HG02870 (cell line): ENCODE data around the gene CCDC102A.

Source experiments
- ATAC-seq: cut with Tn5 transposase; IDR thresholded peaks from one replicate; pipeline ENCODE4 v1.9.1; 2021; ENCODE audit warnings: mild to moderate bottlenecking, moderate library complexity; ENCODE audit not compliant: unreplicated experiment

Gene CCDC102A

DNA sequence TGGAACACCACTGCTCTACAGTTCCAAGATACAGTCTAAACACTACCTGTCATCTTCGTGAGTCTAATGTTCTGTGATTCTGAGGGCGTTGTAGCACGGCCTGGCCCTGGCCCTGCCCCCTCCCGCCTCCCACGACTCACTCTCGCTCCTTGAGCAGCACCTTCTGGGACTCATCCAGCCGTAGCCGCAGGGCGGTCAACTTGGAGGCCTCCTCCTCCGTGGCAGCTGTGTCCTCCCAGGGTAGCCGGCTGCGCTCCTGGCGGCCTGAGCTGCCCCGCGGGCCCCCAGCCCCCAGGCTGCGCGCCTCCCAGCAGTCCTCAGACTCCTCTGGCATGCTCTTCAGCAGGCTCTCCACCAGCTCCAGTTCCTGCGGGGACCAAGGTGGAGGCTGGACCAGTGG lies 10.6 kb downstream of the CCDC102A start:
- no peak for ATAC-seq

DNA sequence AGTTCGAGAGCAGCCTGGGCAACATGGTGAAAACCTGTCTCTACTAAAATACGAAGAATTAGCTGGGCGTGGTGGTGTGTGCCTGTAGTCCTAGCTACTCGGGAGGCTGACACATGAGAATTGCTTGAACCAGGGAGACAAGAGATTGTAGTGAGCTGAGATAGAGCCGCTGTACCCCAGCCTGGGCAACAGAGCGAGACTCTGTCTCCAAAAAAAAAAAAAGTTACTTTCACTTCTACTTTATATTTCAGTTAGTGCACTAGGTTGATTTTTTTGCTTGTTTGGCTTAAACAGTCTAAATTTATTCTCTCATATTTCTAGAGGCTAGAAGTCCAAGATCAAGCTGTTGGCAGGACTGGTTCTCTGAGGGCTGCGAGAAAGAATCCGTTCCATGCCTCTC lies 13.4 kb downstream of the CCDC102A start:
- no peak for ATAC-seq

DNA sequence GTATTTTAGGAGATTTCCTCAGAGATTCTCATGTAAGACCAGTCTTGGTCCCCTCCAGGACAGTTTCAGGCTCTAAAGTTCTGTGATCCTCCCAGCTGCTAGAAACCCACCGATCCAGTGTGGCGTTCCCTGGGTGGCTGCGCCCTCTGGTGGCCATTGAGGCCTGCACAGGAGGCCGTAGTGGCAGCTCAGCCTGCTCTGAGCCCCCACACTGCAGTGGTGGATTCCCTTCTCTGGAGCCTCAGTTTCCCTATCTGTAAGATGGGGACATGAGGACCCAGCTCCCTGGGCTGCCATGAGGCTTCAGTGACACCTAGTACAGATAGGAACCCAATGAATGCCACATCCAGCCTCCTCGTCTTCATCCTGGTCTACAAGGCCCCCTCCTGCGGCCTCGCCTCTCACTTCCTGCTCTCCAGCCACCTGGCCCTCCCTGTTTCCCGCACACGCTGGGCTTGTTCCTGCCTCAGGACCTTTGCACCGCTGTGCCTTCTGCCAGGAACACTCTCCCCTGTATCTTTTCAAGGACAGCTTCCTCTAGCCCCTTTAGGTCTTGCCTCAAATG lies 16.5 kb downstream of the CCDC102A start:
- no peak for ATAC-seq

DNA sequence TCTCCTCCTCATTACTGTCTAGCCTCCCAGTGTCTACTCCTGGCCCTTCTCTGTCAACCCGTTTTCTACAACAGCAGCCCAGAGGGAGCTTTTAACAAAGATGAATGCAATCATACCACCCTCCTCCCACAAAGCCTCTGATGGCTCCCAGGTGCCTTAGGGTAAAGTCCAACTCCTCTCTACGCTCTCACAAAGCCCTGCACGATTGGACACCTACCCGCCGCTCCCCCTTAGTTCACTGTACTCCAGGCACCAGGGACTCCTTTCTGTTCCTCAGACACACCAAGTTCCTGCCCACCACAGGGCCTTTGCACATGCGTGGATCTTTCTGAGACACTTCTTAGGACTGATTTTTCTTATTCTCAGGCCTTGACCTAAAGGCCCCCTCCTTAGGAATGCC lies 17.4 kb downstream of the CCDC102A start:
- ATAC-seq: no peak

DNA sequence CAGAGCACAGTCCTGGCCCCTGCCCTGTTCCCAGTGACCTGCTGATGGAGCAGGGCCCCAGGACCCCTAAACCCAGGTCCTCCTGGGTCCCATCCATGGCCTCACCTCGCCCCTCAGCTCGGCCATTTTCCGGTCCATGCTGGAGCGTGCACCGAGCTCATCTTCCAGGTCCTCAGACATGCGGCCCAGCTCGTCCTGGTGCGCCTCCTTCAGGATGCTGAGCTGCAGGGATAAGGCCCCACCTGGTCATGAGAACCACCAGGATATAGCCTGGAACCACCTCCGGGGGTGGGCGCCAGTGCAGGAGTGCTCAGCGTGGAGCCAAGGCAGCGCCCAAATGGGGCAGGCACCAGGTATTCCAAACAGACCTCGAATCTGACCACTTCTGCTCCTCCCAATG lies 17.9 kb downstream of the CCDC102A start:
- ATAC-seq: no peak

DNA sequence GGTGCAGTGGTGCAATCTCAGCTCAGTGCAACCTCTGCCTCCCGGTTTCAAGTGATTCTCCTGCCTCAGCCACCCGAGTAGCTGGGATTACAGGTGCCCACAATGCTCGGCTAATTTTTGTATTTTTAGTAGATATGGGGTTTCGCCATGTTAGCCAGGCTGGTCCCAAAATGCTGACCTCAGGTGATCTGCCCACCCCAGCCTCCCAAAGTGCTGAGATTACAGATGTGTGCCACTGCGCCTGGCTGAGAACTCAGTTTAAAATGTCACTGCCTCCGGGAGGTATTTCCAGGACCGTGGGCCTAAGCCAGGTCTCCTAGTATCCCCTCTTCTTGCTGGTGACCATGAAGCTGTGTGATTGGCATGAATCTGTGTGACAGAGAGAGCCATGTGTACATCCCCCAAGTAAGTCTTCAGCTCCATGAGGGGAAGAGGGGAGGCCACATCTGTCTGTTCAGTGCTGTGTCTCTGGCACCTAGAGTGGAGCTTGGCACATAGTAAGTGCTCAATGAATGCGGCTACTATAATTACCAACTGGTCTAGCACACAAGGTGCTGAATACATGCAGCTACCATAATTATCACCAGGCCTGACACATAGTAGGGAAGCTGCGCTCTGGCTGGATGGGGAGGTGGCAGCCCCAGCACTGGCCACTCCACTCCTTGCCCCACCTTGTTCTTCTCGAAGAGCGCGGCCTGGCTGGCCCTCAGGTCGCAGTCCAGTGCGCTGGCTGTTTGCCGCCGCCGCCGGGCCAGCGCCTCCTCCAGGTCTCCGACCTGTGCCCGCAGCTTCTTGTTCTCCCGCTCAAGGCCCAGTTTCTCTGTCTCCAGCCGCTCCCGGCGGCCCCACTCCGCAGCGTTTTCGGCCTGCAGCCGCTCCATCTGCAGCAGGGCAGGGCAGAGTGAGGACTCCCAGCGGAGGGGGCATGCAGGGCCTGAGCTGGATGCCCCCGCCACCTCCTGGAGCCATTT lies 18.7 kb downstream of the CCDC102A start:
- ATAC-seq: no peak

DNA sequence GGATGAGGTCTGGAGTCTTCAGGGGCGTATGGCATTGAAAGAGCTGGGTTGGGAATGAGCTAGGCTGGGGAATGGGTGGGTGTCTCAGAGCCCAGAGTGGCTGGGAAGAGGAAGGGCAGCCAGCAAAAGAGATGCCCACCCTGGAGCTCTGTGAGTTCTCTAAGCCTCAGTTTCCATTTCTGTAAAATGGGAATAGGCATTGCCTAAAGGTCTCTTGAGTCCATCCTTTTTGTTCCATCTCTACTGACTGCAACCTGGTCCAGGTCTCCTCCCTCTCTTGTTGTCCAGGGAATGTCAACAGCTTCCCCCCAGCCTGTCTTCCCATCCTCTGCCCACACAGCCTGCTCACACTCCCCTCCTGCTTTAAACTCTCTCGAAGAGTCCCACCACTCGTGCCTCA lies 19.6 kb downstream of the CCDC102A start:
- no peak for ATAC-seq

DNA sequence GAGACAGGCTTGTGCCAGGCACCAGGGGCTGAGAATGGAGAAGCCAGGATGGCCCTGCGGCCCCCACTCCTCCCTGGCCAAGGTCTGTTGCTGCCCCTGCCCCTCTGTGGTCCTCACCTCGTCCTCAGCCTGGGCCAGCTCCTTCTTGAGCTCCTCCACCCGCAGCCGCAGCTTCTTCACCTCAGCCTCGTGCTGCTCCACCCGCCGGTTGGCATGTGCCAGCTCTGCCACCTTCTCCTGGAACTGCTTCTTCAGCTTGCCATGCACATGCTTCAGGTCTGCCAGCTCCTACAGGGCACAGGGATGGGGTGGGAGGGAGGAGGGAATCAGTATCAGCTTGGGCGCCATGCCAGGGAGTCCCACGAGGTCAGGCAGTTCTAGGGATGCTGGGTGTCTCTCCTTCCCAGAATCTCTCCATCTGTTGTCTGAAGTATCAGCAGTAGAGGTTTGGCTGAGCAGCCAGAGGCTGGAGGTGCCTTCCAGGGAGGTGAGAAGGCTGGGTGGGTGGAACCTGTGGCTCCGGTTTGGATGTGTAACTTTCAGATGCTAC lies 20.1 kb downstream of the CCDC102A start:
- no peak for ATAC-seq

DNA sequence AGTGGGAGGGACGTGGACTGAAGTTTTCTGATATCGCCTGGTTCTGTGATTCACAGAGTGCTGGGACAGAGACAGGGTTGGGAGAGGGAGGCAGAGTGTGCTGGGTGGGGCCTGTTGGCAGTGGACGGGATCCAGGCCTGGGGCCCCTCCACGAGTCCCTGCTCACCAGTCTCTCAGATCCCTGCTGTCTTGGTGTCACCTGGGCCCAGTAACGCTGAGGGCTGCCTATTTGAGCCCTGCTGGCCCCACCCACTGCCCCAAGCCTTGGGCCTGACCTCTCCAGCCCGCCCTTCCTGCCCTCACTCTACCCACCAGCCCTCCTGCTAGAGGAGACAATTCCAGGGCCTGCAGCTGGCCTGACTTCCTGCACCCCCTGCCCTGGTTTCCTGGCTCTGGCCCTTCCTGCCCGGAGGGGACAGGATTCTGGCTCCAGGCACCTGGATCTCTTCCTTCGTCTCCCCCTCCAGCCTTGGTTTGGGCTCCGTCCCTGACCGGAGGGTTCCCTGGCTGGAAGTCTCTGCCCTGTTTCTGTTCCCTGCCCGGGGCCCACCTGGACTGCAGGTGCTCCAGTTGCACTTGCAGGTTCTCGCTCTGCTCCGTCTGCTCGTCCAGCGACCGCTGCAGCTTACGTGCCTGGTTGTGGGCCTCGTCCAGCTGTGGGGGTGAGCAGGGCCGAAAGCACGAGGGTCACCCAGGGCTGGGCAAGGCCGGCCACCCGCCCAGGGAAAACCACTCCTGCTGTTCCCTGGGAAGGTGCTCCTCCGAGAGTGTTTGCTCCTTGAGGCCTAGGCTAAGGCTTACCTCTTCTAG lies 21.4 kb downstream of the CCDC102A start:
- ATAC-seq: no peak

DNA sequence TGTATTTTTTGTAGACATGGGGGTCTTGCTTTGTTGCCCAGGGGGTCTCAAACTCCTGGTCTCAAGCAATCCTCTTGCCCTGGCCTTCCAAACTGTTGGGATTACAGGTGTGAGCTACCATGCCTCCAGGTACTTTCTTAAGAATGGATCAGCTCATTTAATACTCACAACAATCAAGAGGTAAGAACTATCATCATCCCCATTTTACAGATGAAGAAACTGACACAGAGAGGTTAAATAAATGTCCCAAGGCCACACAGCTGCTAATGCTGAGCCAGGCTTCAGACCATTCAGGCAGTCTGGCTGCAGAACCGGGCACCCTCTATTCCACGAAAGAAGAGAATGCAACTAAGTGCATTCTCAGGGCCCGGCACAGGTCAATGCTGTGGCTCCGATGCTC lies 22.0 kb downstream of the CCDC102A start:
- no peak for ATAC-seq

DNA sequence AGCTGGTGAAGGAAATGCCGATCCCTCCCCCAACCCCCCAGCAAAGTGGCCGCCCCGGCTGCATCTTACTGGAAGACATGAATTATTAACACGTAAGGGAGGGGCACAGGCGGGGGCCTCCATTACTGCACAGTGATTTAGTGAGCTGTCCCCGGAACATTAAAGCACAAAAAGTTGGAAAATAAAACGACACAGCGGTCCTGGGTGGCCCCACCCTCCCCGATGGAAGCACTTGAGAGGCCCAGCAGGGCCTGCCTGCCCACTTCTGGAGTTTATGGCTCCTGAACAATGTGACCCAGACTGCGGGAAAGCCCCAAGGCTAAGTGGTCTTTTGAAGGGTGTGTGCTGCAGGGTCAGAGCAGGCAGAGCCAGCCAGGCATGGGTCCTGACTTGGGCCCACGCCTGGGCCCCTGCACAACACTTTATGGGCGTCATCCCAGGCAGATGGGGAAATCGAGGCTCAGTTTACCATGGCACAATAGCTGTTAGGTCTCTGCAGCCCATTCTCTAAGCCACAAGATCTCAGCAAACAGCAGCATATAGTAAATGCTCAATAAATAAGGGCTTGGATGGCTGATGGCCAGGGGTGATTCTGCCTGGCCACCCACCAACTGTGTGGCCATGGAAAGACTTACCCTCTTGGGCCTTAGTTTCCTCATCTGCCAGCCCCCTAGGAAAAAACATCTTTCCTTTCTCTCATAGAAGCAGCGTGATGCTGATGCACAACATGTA lies 22.8 kb downstream of the CCDC102A start:
- no peak for ATAC-seq

DNA sequence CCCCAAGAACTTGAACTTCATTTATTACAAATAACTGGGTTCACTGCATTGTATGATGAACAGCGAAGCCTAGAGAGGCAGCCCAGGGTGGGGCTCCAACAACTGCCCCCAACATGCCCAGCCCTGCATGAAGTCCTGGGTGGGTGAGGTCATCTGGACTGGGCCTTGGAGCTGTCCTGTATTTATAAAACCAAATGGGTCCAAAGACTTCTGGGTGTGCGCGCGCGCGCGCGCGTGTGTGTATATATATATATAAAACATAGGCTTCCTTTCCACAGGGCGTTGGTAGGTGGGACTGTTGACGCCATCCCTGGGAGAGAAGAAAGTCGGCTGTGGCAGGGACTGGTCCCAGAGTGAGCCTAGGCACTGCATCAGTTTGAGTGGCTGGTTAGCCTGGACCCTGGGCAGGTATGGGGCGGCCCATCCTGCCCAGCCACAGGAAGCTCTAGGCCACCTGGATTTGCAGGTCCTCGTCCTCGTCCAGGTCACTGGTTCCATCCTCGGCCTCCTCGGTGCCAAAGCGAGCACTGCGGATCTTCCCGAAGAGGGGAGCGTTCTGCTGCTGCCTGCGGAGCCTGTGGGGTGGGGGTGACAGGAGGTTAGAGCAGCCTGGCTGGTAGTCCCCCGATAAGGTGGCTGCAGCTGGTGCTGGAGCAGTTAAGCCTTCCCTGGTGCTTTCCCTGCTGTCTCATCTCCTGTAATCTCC lies 23.9 kb downstream of the CCDC102A start:
- no peak for ATAC-seq

DNA sequence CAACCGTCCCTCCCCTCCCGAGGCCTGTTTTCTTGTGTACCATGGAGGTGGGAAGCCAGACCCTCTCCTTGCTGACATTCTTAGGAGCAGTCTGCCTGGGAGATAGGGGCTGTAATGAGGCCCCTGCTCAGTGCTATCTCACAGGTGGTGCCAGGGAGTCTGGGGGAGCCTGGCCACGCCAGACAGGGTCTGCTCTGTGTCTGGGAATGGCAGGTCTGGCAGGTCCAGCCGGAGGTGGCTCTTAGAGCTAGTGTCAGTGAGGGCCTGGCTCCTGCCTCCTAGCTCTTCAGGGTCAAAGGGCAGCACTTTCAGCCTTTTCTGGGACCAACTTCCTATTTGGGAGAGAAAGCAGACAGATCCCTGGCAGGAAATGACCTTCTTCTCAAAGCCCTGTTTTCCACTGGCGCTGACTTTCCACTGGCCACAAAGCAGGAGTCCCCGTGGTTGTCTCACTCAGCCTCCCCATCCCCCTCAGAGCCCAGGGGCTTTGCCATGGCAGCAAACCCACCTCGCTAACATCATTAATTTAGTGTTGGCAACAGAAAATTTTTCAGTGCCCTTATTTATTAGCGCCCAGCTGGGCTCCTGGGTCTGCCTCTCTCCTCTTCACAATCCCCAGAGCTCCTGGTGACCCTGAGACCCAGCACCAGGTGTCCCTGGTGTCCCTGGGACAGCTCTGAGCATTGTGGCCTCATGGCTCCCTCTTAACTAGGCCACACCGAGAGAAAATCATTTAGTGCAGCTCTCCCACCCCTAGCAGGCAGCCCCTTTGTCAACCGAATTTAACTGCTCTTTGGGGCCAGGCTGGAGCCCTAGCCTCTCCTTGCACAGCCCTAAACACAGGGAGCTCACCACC lies 26.1 kb downstream of the CCDC102A start:
- no peak for ATAC-seq

DNA sequence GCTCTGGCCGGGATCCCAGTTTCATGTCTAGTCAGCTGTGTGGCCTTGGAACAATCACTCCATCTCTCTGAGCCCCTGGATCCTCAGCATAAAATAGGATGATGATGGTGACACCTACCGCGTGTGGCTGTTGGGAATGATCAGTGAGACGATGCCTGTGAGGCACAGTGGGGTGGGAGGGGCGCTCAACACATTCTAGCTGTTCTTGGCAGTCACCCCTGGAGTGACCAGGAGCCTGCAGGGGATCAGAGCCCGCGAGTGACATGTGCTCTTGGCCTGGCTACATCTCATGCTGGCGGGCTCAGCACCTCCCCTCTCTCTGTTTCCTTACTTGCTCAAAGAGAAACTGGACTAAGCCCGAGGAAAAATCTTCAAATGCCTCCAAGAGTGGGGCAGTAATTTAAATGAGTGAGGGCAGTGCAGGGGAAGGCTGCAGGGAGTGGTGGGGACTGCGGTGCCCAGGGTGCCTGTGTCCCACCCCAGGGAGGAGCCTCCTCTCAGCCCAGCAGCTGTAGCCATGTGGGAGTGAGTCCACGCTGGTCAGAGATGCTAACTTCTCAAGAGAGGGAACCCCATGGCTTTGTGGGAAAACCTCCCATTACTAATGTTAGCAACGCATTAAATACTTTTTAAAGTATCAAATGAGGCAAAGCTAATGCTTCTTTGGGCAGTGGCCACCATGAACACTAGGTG lies 27.0 kb downstream of the CCDC102A start:
- ATAC-seq: no peak

DNA sequence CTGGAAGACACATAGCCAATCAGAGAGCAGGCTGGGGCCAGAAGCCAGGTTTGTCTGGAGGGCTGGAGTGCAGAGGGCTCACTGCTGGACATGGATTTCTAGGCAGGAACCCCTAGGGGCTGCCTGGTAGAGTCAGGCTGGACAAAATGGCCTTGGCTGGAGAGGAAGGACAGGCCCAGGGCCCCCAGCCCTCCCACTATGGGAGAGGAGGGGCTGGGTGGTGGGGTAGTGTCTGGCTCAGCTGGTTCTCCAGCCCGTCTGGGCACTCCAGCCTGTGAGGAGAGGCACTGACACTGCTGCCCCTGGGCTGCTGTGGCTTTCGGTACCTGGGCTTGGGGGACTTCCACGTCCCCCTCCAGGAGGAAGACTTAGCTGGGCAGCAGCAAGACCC lies 28.3 kb downstream of the CCDC102A start:
- no peak for ATAC-seq

DNA sequence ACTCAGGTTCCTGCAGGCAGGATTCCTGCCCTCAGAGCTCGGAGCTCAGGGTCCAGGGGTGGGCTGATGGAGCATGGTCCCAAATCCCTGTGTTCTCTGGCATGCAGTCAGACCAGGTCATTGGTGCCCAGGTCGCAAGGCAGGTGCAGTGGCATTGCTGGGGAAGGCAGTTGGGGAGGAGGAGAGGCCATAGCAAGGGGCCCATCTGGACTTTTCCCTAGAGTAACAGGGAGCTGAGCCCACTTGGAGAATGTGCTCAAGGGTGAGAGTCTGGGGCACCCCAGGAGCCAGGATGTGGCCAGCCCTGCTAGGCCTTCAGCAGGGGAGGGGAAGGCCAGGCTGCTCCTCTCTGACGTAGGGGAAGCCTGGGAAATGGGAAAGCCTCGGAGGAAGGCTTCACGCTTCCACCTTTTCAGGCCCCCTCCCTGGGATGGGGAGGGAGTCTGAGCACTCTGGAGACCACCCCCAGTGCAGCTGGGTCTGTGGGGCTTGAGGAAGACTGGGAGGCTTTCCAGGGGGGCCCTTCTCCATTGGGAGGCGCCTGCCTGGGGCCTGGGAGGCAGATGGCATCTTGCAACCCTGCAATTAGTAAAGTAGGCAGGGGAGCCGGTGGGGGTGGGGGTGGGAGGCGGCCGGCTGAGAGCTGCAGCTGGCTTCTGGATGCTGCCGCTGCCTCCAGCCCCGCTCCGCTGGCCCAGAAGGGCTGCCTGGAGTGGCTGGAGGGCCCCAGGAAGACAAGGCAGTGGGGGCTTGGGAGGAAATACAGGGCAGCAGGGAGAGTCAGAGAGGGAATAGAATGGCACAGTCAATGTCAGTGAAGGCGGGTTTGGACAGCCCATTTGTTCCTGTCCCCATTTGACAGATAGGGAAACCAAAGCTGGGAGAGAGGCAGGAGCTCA lies 29.0 kb downstream of the CCDC102A start:
- ATAC-seq: no peak

DNA sequence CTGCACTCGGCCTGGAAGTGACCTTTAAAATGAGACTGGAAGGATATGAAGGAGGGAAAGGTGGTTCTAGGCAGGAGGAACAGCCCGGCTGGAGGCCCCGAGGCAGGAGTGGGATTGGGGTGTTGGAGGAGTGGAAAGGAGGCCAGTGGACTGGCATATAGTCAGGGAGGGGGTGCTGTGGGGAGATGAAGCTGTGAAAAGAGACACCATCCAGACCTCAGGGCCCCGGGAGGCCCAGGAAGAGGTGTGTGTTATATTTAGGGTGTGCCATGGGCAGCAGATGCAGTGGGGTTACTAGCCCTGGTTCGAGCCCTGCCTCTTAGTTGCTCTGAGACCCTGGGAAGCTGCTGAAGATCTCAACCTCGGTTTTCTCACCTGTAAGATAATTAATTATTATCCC lies 31.2 kb downstream of the CCDC102A start:
- ATAC-seq: no peak

DNA sequence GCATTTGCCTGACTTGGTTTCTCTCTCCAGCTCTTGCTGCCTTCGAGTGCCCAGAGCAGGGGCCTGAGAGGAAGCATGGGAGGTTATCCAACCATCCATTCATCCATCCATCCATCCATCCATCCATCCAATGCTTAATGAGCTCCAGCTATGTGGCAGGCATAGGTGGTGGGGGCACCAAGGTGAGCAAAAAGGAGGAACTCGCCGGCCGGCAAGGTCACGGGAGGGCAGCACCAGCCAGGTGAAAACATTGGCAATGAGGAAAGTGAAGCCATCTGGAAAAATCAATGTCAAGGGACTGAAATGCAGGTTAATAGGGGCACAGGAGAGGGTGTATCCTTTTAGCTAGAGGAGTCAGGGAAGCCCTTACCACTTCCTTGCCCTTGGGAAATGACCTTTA lies 31.9 kb downstream of the CCDC102A start:
- ATAC-seq: no peak
